Measurements from ENCODE around the gene IGFBP7. TPM values are rescaled to one million over a fixed set of nuclear protein-coding genes. Genes with fewer than 3 reads are reported as not detected.

Gene IGFBP7
- polyA plus RNA-seq, 2 of the 4 experiments (the other 2 are of a cell fraction) = 133 to 227 TPM

- no peak for FAIRE-seq
- Histone ChIP-seq H3K27ac (peak overlapping the region; percentile 30 to 79; a peak in 4 of 6 replicates), H3K9me3 (no peaks in the 10 kb centered on the region), H3K4me2 (no peak overlapping the region), H3K4me3 (no peak overlapping the region), H3K4me1 (peaks cover 69% of the 10 kb centered on the region)
- ChIA-PET POLR2A (no interaction called here), CTCF (interaction anchor here (1.1 to 6.8 kb wide), 2 partner anchors 121 to 127 kb away, joined by 5 to 60 read pairs; no protein-coding TSS in a partner anchor)
- TF ChIP-seq POLR2AphosphoS2 (conservative IDR thresholded peaks at IDR 0.05; ENCODE audit: low read length) (no peak), ZC3H11A (IDR thresholded peaks at IDR 0.05) (no peak), PHF8 (IDR thresholded peaks at IDR 0.05; ENCODE audit: borderline replicate concordance, low read depth) (no peak), ZSCAN20 (CRISPR knock-in tag; IDR thresholded peaks at IDR 0.05) (no peak), CHD2 (IDR thresholded peaks at IDR 0.05; ENCODE audit: low read length, partially characterized antibody) (no peak), RNF2 (IDR thresholded peaks at IDR 0.05; ENCODE audit: borderline replicate concordance, low read depth) (no peak), CHD4 (IDR thresholded peaks at IDR 0.05; ENCODE audit: borderline replicate concordance) (no peak), CTCF (IDR thresholded peaks at IDR 0.05) (no peak), EHMT2 (IDR thresholded peaks at IDR 0.05; ENCODE audit: low read depth) (no peak), MAZ (IDR thresholded peaks at IDR 0.05; ENCODE audit: borderline replicate concordance, low read depth, low read length) (no peak), KDM5A (IDR thresholded peaks at IDR 0.05) (no peak), FOSL2 (IDR thresholded peaks at IDR 0.05) (no peak), FOSL2 (CRISPR knock-in tag; IDR thresholded peaks at IDR 0.05) (no peak), ESRRA (IDR thresholded peaks at IDR 0.05; ENCODE audit: borderline replicate concordance, low read length) (no peak), ZFP36 (IDR thresholded peaks at IDR 0.05; ENCODE audit: borderline replicate concordance, partially characterized antibody) (no peak)
- WGBS (ENCODE audit: missing lambda C conversion rate) = 98% methylated on average over 5 of the region's 5 CpGs
- no peak for DNase-seq (ENCODE audit: low read depth in 1 of 2, low spot score in 1 of 2)
- ATAC-seq = no peak
Measured at GRCh38 chr4:57042711-57043169, 67.4 kb downstream of the IGFBP7 start.

GRCh38 chr4:57041020-57041419 is 69.2 kb downstream of the IGFBP7 start:
- no peak for FAIRE-seq
- ChIA-PET POLR2A (no interaction called here), CTCF (interaction anchor here (1.4 to 6.8 kb wide), 2 partner anchors 69 to 123 kb away, joined by 3 to 60 read pairs; partner anchors contain the start of gene IGFBP7)

More at GRCh38 chr4:57041020-57041419, 69.2 kb downstream of the IGFBP7 start:
- TF ChIP-seq ELK1 (IDR thresholded peaks at IDR 0.05; ENCODE audit: low read depth, low read length) (no peak), CBX8 (IDR thresholded peaks at IDR 0.05) (no peak), JUNB (IDR thresholded peaks at IDR 0.05) (no peak), EHF (CRISPR knock-in tag; IDR thresholded peaks at IDR 0.05) (no peak), BHLHE40 (IDR thresholded peaks at IDR 0.05; ENCODE audit: low read depth, low read length) (no peak), RCOR1 (IDR thresholded peaks at IDR 0.05; ENCODE audit: low read depth, low read length) (no peak), MAZ (IDR thresholded peaks at IDR 0.05; ENCODE audit: borderline replicate concordance, low read depth, low read length) (no peak), POLR2AphosphoS2 (conservative IDR thresholded peaks at IDR 0.05; ENCODE audit: low read length) (no peak), NPAS2 (CRISPR knock-in tag; IDR thresholded peaks at IDR 0.05; ENCODE audit: borderline replicate concordance) (no peak), HOXB13 (CRISPR knock-in tag; IDR thresholded peaks at IDR 0.05; ENCODE audit: low read depth) (no peak), RARB (CRISPR knock-in tag; IDR thresholded peaks at IDR 0.05) (no peak), HOXB5 (CRISPR knock-in tag; IDR thresholded peaks at IDR 0.05) (no peak), SREBF2 (IDR thresholded peaks at IDR 0.05) (no peak), ZSCAN20 (CRISPR knock-in tag; IDR thresholded peaks at IDR 0.05) (no peak), CHD4 (IDR thresholded peaks at IDR 0.05; ENCODE audit: borderline replicate concordance) (no peak), EHMT2 (IDR thresholded peaks at IDR 0.05; ENCODE audit: low read depth) (no peak), KDM5A (IDR thresholded peaks at IDR 0.05) (no peak), BCL3 (IDR thresholded peaks at IDR 0.05) (no peak), FOXS1 (CRISPR knock-in tag; IDR thresholded peaks at IDR 0.05) (no peak)
- TF ChIP-seq, protein P1, sequence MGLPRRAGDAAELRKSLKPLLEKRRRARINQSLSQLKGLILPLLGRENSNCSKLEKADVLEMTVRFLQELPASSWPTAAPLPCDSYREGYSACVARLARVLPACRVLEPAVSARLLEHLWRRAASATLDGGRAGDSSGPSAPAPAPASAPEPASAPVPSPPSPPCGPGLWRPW (IDR thresholded peaks at IDR 0.05) = no peak
- DNase-seq (ENCODE audit: low read depth in 1 of 2, low spot score in 1 of 2) (no peak), ATAC-seq (no peak)
- no peaks in the 10 kb centered on the region for H3K9me3 ChIP-seq
- no peak overlapping the region for H3K4me2 ChIP-seq
- peaks cover 62% of the 10 kb centered on the region for H3K4me1 ChIP-seq
- peak overlapping the region; percentile 59 to 79; a peak in 4 of 6 replicates for H3K27ac ChIP-seq
- WGBS (ENCODE audit: missing lambda C conversion rate) = 83% methylated on average over 1 of the region's 1 CpG
- H3K4me3 ChIP-seq = no peak overlapping the region
